ENCODE data around the gene KIF25. TPM values are rescaled to one million over a fixed set of nuclear protein-coding genes. Genes with fewer than 3 reads are reported as not detected.
A peak's percentile ranks its signal among the peaks of the same experiment; 100 is the strongest.

KIF25 gene
- total and polyA plus RNA-seq, 5 donors from 2014 or later, result not detected

DNA sequence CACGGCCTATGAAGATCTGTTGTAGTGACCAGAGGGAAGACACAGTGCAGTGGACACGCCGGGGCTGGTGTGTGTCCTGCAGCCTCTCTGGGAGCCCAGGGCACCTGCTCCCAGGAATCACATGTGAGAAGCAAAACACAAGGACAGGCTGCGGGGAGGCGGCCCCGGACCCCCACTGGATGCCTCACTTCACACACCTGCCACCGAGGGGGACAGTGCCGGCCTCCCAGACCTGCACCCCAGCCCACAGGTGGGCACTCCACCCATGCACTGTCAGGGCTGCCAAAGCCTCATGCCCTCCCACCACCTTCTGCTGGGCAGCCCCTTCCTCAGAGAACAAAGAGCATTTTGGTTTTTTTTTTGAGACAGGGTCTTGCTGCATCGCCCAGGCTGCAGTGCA lies 54.2 kb downstream of the KIF25 start:
- DNase-seq (no peak), ATAC-seq (ENCODE audit: low read depth in 2 of 2) (no peak)
- no peak overlapping the region for H3K4me3 ChIP-seq (ENCODE audit: low read depth, low read length)
- no peaks in the 10 kb centered on the region for H3K4me1 ChIP-seq (ENCODE audit: control insufficient read depth, insufficient read depth, low read length, poor library complexity, severe bottlenecking)
- H3K27ac Mint-ChIP-seq, result no peak overlapping the region
- H3K9me3 Mint-ChIP-seq, result no peaks in the 10 kb centered on the region
- no peaks in the 10 kb centered on the region for H3K9me3 ChIP-seq (ENCODE audit: control insufficient read depth in 2 of 2, low read length in 2 of 2)
- no peaks in the 10 kb centered on the region for H3K27me3 ChIP-seq (ENCODE audit: control insufficient read depth, insufficient read depth, low read length)
- no peaks in the 10 kb centered on the region for H3K27me3 Mint-ChIP-seq
- no peaks in the 10 kb centered on the region for H3K4me1 Mint-ChIP-seq
- H3K27ac ChIP-seq (ENCODE audit: insufficient read depth, low read length, poor library complexity, severe bottlenecking), result no peak overlapping the region
- no peak overlapping the region for H3K4me3 Mint-ChIP-seq
- no peaks in the 10 kb centered on the region for H3K36me3 ChIP-seq (ENCODE audit: control insufficient read depth, insufficient read depth, low read length)
- H3K36me3 Mint-ChIP-seq, result no peaks in the 10 kb centered on the region

DNA sequence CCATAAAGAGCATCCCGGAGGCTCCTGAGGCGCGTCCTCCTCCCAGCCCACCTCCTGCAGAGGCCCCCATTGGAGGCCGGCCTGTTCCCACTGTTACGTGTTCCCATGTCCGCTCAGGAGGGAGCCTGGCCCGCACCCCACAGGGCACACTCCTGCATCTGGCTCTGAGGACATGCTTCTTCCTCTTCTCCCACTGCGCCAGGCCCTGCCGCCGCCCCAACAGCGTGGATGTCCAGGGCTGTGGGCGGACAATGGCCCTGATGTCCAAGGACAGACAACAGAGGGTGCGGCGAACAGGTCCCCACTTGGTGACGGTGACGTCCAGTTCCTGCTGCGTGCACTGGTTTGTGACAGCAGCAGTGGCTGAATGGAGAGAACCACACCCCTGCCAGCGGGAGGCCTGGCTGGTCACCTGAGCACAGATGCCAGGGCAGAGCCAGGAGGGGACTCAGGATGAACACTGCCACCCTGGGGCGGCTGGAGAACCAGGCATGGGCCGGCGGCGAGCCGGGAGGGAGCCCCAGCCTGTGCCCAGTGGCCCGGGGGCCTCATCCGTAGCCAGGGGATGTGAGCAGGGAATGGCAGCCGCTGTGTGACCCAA lies 54.9 kb downstream of the KIF25 start:
- H3K4me3 Mint-ChIP-seq, result no peak overlapping the region
- no peaks in the 10 kb centered on the region for H3K4me1 Mint-ChIP-seq
- DNase-seq (no peak), ATAC-seq (ENCODE audit: low read depth in 2 of 2) (no peak)
- Histone ChIP-seq H3K4me3 (ENCODE audit: low read depth, low read length) (no peak overlapping the region), H3K27ac (ENCODE audit: insufficient read depth, low read length, poor library complexity, severe bottlenecking) (no peak overlapping the region), H3K36me3 (ENCODE audit: control insufficient read depth, insufficient read depth, low read length) (no peaks in the 10 kb centered on the region), H3K4me1 (ENCODE audit: control insufficient read depth, insufficient read depth, low read length, poor library complexity, severe bottlenecking) (no peaks in the 10 kb centered on the region), H3K27me3 (ENCODE audit: control insufficient read depth, insufficient read depth, low read length) (no peaks in the 10 kb centered on the region), H3K9me3 (ENCODE audit: control insufficient read depth in 2 of 2, low read length in 2 of 2) (no peaks in the 10 kb centered on the region)
- no peaks in the 10 kb centered on the region for H3K36me3 Mint-ChIP-seq
- H3K9me3 Mint-ChIP-seq, result no peaks in the 10 kb centered on the region
- no peak overlapping the region for H3K27ac Mint-ChIP-seq
- no peaks in the 10 kb centered on the region for H3K27me3 Mint-ChIP-seq

DNA sequence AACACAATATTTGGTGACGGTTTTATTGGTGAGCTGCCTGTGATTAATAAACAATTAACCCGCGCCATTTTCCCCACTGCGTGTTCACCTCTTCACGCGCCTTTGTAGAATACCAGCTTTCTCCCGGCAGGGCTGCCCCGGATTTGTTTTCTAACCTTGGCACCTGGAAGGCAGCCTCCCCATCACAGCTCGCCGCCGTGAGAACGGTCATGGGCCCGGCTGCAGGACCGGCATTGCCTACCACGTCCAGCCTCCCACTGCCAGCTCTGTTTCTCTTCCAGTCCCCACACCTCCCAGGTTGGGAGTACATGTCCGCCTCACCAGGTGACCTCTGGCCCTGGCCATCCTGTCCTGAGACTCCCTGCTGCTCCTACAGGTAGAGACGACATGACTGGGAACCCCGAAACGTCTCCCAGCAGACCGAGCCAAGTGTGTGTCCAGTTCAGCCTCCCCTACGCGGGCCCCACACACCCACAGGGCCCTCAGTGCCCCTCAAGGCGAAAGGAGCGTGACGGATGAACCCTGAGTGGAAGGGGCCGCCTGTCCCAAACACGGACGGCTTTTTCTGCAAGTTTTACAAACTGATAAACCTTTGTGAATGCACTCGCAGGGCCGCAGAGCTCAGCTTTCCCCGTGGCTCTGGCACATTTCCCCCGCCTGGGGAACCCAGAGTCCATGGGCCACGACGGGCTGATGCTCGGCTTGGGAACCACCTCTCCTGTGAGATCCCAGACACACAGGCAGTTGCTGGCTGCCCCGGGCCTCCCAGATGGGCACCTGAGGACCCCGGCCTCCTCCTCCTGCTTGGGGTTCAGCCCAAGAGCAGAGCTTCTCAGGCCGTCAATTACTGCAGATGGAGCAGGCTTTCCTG lies 55.9 kb downstream of the KIF25 start:
- ATAC-seq (ENCODE audit: low read depth in 2 of 2) (no peak), DNase-seq (no peak)
- no peaks in the 10 kb centered on the region for H3K27me3 Mint-ChIP-seq
- no peaks in the 10 kb centered on the region for H3K9me3 ChIP-seq (ENCODE audit: control insufficient read depth in 2 of 2, low read length in 2 of 2)
- no peak overlapping the region for H3K27ac ChIP-seq (ENCODE audit: insufficient read depth, low read length, poor library complexity, severe bottlenecking)
- H3K9me3 Mint-ChIP-seq, result no peaks in the 10 kb centered on the region
- no peaks in the 10 kb centered on the region for H3K4me1 ChIP-seq (ENCODE audit: control insufficient read depth, insufficient read depth, low read length, poor library complexity, severe bottlenecking)
- no peak overlapping the region for H3K27ac Mint-ChIP-seq
- H3K4me1 Mint-ChIP-seq, result no peaks in the 10 kb centered on the region
- H3K4me3 Mint-ChIP-seq, result no peak overlapping the region
- H3K4me3 ChIP-seq (ENCODE audit: low read depth, low read length), result no peak overlapping the region
- H3K27me3 ChIP-seq (ENCODE audit: control insufficient read depth, insufficient read depth, low read length), result no peaks in the 10 kb centered on the region
- no peaks in the 10 kb centered on the region for H3K36me3 ChIP-seq (ENCODE audit: control insufficient read depth, insufficient read depth, low read length)
- no peaks in the 10 kb centered on the region for H3K36me3 Mint-ChIP-seq

DNA sequence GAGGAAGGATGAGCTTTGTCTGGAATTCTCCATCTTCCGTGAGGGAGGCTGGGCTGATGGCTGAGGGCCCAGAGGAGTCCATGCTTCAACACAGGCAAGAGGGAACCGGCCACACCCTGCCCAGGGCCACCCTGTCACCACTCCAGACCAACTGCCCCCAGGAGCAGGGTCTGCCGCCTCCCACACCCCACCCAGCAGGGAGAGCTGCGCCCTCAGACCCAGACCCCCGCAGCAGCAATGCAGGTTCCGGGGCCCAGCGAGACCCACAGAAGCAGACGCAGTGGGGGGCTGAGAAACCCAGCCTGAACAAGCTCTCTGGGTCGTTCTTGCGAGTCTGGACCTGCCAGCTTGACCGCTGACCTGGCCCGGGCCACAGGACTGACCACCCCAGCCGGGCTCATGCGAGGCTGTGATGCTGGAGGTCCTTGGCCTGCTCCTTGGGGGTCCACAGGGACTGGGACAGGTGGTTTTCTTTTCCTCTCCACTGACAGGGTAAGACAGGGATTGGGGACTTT lies 56.5 kb downstream of the KIF25 start:
- H3K36me3 ChIP-seq (ENCODE audit: control insufficient read depth, insufficient read depth, low read length), result no peaks in the 10 kb centered on the region
- no peak overlapping the region for H3K4me3 ChIP-seq (ENCODE audit: low read depth, low read length)
- no peaks in the 10 kb centered on the region for H3K36me3 Mint-ChIP-seq
- H3K27me3 ChIP-seq (ENCODE audit: control insufficient read depth, insufficient read depth, low read length), result no peaks in the 10 kb centered on the region
- ATAC-seq (ENCODE audit: low read depth in 2 of 2), result no peak
- H3K4me3 Mint-ChIP-seq, result no peak overlapping the region
- no peaks in the 10 kb centered on the region for H3K9me3 ChIP-seq (ENCODE audit: control insufficient read depth in 2 of 2, low read length in 2 of 2)
- no peak for DNase-seq
- no peaks in the 10 kb centered on the region for H3K9me3 Mint-ChIP-seq
- no peaks in the 10 kb centered on the region for H3K4me1 Mint-ChIP-seq
- no peaks in the 10 kb centered on the region for H3K27me3 Mint-ChIP-seq
- no peak overlapping the region for H3K27ac Mint-ChIP-seq
- no peaks in the 10 kb centered on the region for H3K4me1 ChIP-seq (ENCODE audit: control insufficient read depth, insufficient read depth, low read length, poor library complexity, severe bottlenecking)
- H3K27ac ChIP-seq (ENCODE audit: insufficient read depth, low read length, poor library complexity, severe bottlenecking), result no peak overlapping the region

DNA sequence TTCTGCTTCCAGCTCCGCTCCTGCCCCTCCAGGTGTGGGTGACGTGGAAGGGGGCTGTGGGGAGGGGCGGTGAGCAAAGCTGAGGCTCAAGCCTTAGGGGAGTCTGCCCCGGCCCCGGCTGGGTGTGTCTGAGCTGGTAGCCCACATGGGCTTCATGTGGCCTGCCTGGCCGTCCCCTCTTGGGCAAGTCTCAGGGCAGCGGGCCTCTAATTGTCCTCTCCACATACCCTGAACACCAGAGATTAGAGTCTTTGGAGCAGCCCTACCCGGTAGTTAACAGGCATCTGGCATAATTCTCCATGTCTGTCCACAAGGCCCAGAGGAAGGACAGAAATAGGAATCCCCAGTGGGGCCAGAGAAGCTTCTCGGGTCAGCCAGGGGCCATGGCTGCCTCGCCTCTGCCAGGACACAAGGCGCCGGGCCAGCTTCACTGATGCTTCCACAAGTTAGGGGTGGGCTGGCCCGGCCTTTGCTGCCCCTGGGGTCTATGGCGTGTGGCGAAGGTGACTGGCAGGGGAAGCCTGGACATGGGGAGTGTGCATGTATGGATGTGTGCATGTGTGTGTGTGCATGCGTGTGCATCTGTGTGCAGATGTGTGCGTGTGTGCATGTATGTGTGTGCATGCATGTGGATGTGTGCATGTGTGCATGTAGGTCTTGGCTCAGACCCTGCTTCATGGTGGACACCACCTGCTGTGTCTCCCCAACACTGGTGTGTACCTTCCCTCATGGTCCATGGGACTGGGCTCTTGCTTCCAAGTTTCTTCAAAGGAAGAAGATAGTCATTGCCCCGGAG lies 57.5 kb downstream of the KIF25 start:
- H3K36me3 ChIP-seq (ENCODE audit: control insufficient read depth, insufficient read depth, low read length), result no peaks in the 10 kb centered on the region
- H3K36me3 Mint-ChIP-seq, result no peaks in the 10 kb centered on the region
- no peaks in the 10 kb centered on the region for H3K4me1 Mint-ChIP-seq
- no peaks in the 10 kb centered on the region for H3K9me3 Mint-ChIP-seq
- no peak overlapping the region for H3K4me3 ChIP-seq (ENCODE audit: low read depth, low read length)
- H3K9me3 ChIP-seq (ENCODE audit: control insufficient read depth in 2 of 2, low read length in 2 of 2), result no peaks in the 10 kb centered on the region
- H3K4me3 Mint-ChIP-seq, result no peak overlapping the region
- H3K27me3 ChIP-seq (ENCODE audit: control insufficient read depth, insufficient read depth, low read length), result no peaks in the 10 kb centered on the region
- no peak overlapping the region for H3K27ac ChIP-seq (ENCODE audit: insufficient read depth, low read length, poor library complexity, severe bottlenecking)
- no peaks in the 10 kb centered on the region for H3K27me3 Mint-ChIP-seq
- H3K27ac Mint-ChIP-seq, result no peak overlapping the region
- H3K4me1 ChIP-seq (ENCODE audit: control insufficient read depth, insufficient read depth, low read length, poor library complexity, severe bottlenecking), result no peaks in the 10 kb centered on the region
- ATAC-seq (ENCODE audit: low read depth in 2 of 2) (no peak), DNase-seq (no peak)

DNA sequence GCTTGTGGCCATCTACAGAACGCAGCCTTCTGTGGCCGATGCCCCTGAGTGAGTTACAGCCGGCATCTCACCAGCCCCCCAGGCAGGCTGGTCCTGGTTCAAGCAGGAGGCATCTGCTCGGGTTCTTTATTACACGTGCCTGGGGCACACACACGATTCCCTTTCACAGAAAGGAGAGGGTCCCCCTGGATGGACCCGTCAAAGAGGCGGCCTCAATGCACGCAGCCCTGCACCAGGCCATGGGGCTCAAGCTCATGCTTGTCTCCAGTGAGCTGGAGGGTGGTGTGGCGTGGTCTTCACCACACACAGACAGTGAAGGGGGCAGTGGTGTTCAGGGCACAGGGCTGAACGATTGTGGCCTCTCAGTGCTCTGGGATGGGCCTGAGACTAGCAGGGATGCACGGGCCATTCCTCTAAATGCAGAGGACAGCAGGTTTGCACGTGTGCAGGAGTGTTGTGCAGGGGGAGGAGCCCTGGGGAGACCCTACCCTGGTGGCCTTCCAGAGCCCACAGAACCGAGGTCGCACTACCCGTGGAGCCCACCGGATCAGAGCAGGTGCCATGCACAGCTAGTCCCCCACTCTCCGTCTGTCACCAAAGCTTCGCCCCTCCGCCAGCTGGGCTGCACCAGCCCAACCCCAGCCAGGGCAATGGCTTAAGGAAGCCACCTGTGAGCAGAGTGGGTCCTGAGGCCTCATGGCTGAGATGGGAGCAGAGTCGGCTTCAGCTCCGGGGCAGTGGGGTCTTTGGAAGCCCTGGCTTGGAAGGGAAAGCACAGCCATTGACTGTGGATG lies 58.4 kb downstream of the KIF25 start:
- no peak for DNase-seq

DNA sequence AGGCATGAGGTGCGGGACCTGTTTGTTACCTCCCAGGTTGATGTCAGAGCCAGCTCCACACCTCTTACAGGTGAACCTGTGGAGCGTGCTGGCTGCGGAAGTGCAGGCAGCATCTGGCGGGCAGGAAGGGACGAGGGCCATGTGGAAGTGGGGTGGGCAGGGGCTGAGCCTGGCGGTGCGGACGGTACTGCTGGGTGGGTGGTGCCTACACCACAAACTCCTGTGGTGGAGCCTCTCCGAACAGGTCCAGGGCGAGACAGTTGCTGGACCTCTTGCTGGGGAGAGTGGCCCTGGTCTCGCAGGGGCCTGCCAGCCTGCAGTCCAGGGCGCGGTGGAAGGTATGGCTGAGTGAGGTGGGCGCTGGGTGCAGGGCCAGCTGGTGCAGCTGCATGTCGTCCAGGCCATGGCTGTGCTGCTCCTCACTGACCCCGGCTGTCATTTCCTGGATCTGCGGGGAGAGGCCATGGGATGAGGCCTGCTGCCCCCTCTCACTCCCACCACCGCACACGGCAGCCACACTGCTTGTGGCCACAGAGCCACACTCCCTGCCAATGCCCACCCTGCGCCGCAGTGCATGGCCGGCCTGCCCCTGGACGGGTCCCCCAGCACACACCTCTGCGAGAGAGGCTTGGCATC lies 59.5 kb downstream of the KIF25 start:
- no peaks in the 10 kb centered on the region for H3K4me1 Mint-ChIP-seq
- H3K4me3 ChIP-seq (ENCODE audit: low read depth, low read length), result no peak overlapping the region
- no peak overlapping the region for H3K4me3 Mint-ChIP-seq
- no peaks in the 10 kb centered on the region for H3K36me3 Mint-ChIP-seq
- H3K27me3 Mint-ChIP-seq, result no peaks in the 10 kb centered on the region
- ATAC-seq (ENCODE audit: low read depth in 2 of 2), result no peak
- no peaks in the 10 kb centered on the region for H3K27me3 ChIP-seq (ENCODE audit: control insufficient read depth, insufficient read depth, low read length)
- no peak for DNase-seq
- no peaks in the 10 kb centered on the region for H3K4me1 ChIP-seq (ENCODE audit: control insufficient read depth, insufficient read depth, low read length, poor library complexity, severe bottlenecking)
- no peaks in the 10 kb centered on the region for H3K9me3 Mint-ChIP-seq
- H3K27ac ChIP-seq (ENCODE audit: insufficient read depth, low read length, poor library complexity, severe bottlenecking), result no peak overlapping the region
- H3K27ac Mint-ChIP-seq, result no peak overlapping the region
- no peaks in the 10 kb centered on the region for H3K9me3 ChIP-seq (ENCODE audit: control insufficient read depth in 2 of 2, low read length in 2 of 2)
- no peaks in the 10 kb centered on the region for H3K36me3 ChIP-seq (ENCODE audit: control insufficient read depth, insufficient read depth, low read length)

More for the DNA sequence above, 58.4 kb downstream of the KIF25 start:
- H3K4me1 ChIP-seq (ENCODE audit: control insufficient read depth, insufficient read depth, low read length, poor library complexity, severe bottlenecking), result no peaks in the 10 kb centered on the region
- ATAC-seq (ENCODE audit: low read depth in 2 of 2), result no peak
- Mint-ChIP-seq H3K36me3 (no peaks in the 10 kb centered on the region), H3K4me3 (no peak overlapping the region), H3K9me3 (no peaks in the 10 kb centered on the region), H3K27me3 (no peaks in the 10 kb centered on the region), H3K4me1 (no peaks in the 10 kb centered on the region), H3K27ac (peak overlapping the region in 1 of 3 donors; percentile 60)
- no peak overlapping the region for H3K27ac ChIP-seq (ENCODE audit: insufficient read depth, low read length, poor library complexity, severe bottlenecking)
- no peaks in the 10 kb centered on the region for H3K36me3 ChIP-seq (ENCODE audit: control insufficient read depth, insufficient read depth, low read length)
- no peaks in the 10 kb centered on the region for H3K9me3 ChIP-seq (ENCODE audit: control insufficient read depth in 2 of 2, low read length in 2 of 2)
- H3K4me3 ChIP-seq (ENCODE audit: low read depth, low read length), result no peak overlapping the region
- H3K27me3 ChIP-seq (ENCODE audit: control insufficient read depth, insufficient read depth, low read length), result no peaks in the 10 kb centered on the region
